PFSK-1 (cell line): ENCODE measurements around the gene SRPRB.

Experiments used
- FOXP2 ChIP-seq: optimal IDR thresholded peaks from 2 replicates; pipeline ENCODE3; 2011; ENCODE audit warnings: borderline replicate concordance, control low read depth, inconsistent platforms; ENCODE audit not compliant: insufficient read depth; ENCODE audit errors: extremely low read length, extremely low read depth
- POLR2AphosphoS5 ChIP-seq: IDR thresholded peaks from 2 replicates; pipeline ENCODE4 v1.6.1; 2012; ENCODE audit warnings: low read depth, mild to moderate bottlenecking, control low read depth, low read length, moderate library complexity
- TAF1 ChIP-seq: IDR thresholded peaks from 2 replicates; pipeline ENCODE4 v1.6.1; 2012; ENCODE audit warnings: low read length, control low read depth, borderline replicate concordance; ENCODE audit not compliant: insufficient read depth
- TF ChIP-seq, protein P1 (sequence below), 2 experiments: IDR thresholded peaks; 2 replicates each; pipeline versions ENCODE4 v1.6.1 to v1.8.0; 2011 to 2012; ENCODE audit warnings: low read depth in 2 of 2, low read length in 2 of 2, control low read depth in 1 of 2, inconsistent platforms in 1 of 2, mild to moderate bottlenecking in 1 of 2, moderate library complexity in 1 of 2; ENCODE audit not compliant: insufficient read depth in 1 of 2

DNA sequence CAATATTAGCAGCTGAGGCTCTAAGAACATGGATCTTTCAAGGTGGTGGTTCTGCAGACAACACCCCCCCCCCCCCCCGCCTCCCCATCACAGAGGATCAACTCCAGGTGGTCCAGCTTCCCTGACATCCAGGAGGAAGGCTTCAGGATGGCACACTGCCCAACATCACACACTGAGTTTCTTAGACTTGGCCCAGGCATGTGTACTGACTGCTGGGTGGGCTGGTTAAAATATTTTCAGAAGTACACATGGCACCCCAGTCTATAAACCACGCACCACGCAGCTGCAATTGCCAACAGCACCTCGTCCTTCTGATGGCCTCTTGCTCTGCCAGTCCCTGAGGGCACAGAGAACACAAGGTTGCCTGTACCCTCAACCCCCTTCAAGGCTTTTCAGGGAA is 22.1 kb downstream of the SRPRB start:
- TF ChIP-seq POLR2AphosphoS5 = no peak
- TF ChIP-seq TAF1 = no peak
- TF ChIP-seq, protein P1, sequence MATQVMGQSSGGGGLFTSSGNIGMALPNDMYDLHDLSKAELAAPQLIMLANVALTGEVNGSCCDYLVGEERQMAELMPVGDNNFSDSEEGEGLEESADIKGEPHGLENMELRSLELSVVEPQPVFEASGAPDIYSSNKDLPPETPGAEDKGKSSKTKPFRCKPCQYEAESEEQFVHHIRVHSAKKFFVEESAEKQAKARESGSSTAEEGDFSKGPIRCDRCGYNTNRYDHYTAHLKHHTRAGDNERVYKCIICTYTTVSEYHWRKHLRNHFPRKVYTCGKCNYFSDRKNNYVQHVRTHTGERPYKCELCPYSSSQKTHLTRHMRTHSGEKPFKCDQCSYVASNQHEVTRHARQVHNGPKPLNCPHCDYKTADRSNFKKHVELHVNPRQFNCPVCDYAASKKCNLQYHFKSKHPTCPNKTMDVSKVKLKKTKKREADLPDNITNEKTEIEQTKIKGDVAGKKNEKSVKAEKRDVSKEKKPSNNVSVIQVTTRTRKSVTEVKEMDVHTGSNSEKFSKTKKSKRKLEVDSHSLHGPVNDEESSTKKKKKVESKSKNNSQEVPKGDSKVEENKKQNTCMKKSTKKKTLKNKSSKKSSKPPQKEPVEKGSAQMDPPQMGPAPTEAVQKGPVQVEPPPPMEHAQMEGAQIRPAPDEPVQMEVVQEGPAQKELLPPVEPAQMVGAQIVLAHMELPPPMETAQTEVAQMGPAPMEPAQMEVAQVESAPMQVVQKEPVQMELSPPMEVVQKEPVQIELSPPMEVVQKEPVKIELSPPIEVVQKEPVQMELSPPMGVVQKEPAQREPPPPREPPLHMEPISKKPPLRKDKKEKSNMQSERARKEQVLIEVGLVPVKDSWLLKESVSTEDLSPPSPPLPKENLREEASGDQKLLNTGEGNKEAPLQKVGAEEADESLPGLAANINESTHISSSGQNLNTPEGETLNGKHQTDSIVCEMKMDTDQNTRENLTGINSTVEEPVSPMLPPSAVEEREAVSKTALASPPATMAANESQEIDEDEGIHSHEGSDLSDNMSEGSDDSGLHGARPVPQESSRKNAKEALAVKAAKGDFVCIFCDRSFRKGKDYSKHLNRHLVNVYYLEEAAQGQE (IDR thresholded peaks at IDR 0.05; ENCODE audit: insufficient read depth in 1 of 2, low read depth in 2 of 2, low read length in 2 of 2) = no peak
- no peak for TF ChIP-seq FOXP2
